Upper lobe of right lung (tissue), 1 donor: ENCODE results near the gene SIL1. TPM values are rescaled to one million over a fixed set of nuclear protein-coding genes. Genes with fewer than 3 reads are reported as not detected.

Source experiments
- ATAC-seq: fragments of 200-7000 bp; cut with Tn5 transposase; one replicate; pipeline ENCODE4 v1.9.1; 2020; ENCODE audit warnings: mild to moderate bottlenecking, moderate library complexity
- DNase-seq: peaks from one replicate; pipeline ENCODE4 v3.0.0-alpha.2; 2020
- H3K27ac ChIP-seq: fragments of 200-600 bp; one replicate; pipeline ENCODE4 v1.8.0; 2022
- H3K27me3 ChIP-seq: fragments of 200-600 bp; one replicate; pipeline ENCODE4 v1.8.0; 2022; ENCODE audit warnings: mild to moderate bottlenecking
- H3K36me3 ChIP-seq: fragments of 200-600 bp; one replicate; pipeline ENCODE4 v1.8.0; 2022
- H3K4me1 ChIP-seq: fragments of 200-600 bp; one replicate; pipeline ENCODE4 v1.8.0; 2022
- H3K4me3 ChIP-seq: fragments of 200-600 bp; one replicate; pipeline ENCODE4 v1.8.0; 2022; ENCODE audit warnings: mild to moderate bottlenecking
- H3K9me3 ChIP-seq: fragments of 200-600 bp; one replicate; pipeline ENCODE4 v1.8.0; 2022
- CTCF ChIP-seq: fragments of 200-600 bp; IDR thresholded peaks from one replicate; pipeline ENCODE4 v1.8.0; 2022; ENCODE audit warnings: antibody characterized with exemption
- intact Hi-C: fragments of 100-400 bp; cut with DNase I; formaldehyde crosslinking; loops from one replicate; pipeline ENCODE4 v1.11.0; 2022
- total RNA-seq: library from RNA; stranded (reverse); fragmentation: NEBNext Ultra II Directional; extraction: Animal tissue kit (Norgen Biotek cat#: 25700); gene quantifications from one replicate; pipeline ENCODE4 v1.2.1, GENCODE V29; 2021
- donor health status: DM: no; HTN: yes; CAD: no; lungs with severe emphysema.

SIL1 gene
- total RNA-seq, 1 donor from 2014 or later = 56.9 TPM

- no peak for TF ChIP-seq CTCF
- H3K4me3 ChIP-seq = no peak overlapping the region
- H3K27ac ChIP-seq = no peak overlapping the region
- DNase-seq (peak; percentile 80), ATAC-seq (peak; percentile 82)
- intact Hi-C loops = no loop called here
- H3K9me3 ChIP-seq = no peaks in the 10 kb centered on the region
- H3K27me3 ChIP-seq = no peaks in the 10 kb centered on the region
- H3K36me3 ChIP-seq = no peaks in the 10 kb centered on the region
- peaks cover 9% of the 10 kb centered on the region for H3K4me1 ChIP-seq
Observed at GRCh38 chr5:138967791-138968448, 230.2 kb downstream of the SIL1 start.

GRCh38 chr5:138966236-138966985 is 231.8 kb downstream of the SIL1 start:
- ATAC-seq = no peak
- no peaks in the 10 kb centered on the region for H3K27me3 ChIP-seq
- intact Hi-C loops = no loop called here
- no peaks in the 10 kb centered on the region for H3K9me3 ChIP-seq
- H3K36me3 ChIP-seq = no peaks in the 10 kb centered on the region
- no peaks in the 10 kb centered on the region for H3K4me1 ChIP-seq
- peak; percentile 30 for DNase-seq
- no peak for TF ChIP-seq CTCF
- H3K4me3 ChIP-seq = no peak overlapping the region
- H3K27ac ChIP-seq = no peak overlapping the region

GRCh38 chr5:138965626-138966025 is 232.5 kb downstream of the SIL1 start:
- peak; percentile 2 for DNase-seq
- Histone ChIP-seq H3K36me3 (no peaks in the 10 kb centered on the region), H3K9me3 (no peaks in the 10 kb centered on the region), H3K4me1 (no peaks in the 10 kb centered on the region), H3K27ac (no peak overlapping the region), H3K27me3 (no peaks in the 10 kb centered on the region), H3K4me3 (no peak overlapping the region)
- TF ChIP-seq CTCF = no peak
- intact Hi-C loops = no loop called here
- no peak for ATAC-seq

GRCh38 chr5:138964647-138965201 is 233.4 kb downstream of the SIL1 start:
- Histone ChIP-seq H3K27ac (no peak overlapping the region), H3K4me3 (no peak overlapping the region), H3K27me3 (no peaks in the 10 kb centered on the region), H3K9me3 (no peaks in the 10 kb centered on the region), H3K36me3 (no peaks in the 10 kb centered on the region), H3K4me1 (no peaks in the 10 kb centered on the region)
- intact Hi-C loops = no loop called here
- DNase-seq (no peak), ATAC-seq (no peak)
- TF ChIP-seq CTCF = no peak

GRCh38 chr5:138963763-138964371 is 234.3 kb downstream of the SIL1 start:
- no peaks in the 10 kb centered on the region for H3K36me3 ChIP-seq
- ATAC-seq (no peak), DNase-seq (peak; percentile 28)
- H3K27me3 ChIP-seq = no peaks in the 10 kb centered on the region
- H3K27ac ChIP-seq = no peak overlapping the region
- intact Hi-C loops = no loop called here
- no peaks in the 10 kb centered on the region for H3K4me1 ChIP-seq
- H3K9me3 ChIP-seq = no peaks in the 10 kb centered on the region
- H3K4me3 ChIP-seq = no peak overlapping the region
- no peak for TF ChIP-seq CTCF
